GM13976 (cell line): ENCODE data around the gene ANO9.
"Not testable (repeated sequence)": the region's sequence is repeated elsewhere in the genome, so short reads cannot be mapped to it uniquely, and the experiment has no call there.

Experiments used
- DNase-seq: peaks from one replicate; pipeline ENCODE4 v3.0.0; 2012; ENCODE audit warnings: low spot score
- CTCF ChIP-seq: IDR thresholded peaks from 2 replicates; pipeline ENCODE4 v1.5.1; 2012; ENCODE audit warnings: borderline replicate concordance, mild to moderate bottlenecking; ENCODE audit not compliant: insufficient read depth; ENCODE audit errors: extremely low read depth, missing control alignments, control extremely low read depth
- in situ Hi-C: fragments of 300-500 bp; cut with MboI; formaldehyde crosslinking; loops from one replicate; pipeline ENCODE4 v1.12.0; 2022; ENCODE audit warnings: low sequenced_read_pairs, mixed read lengths, inconsistent platforms; ENCODE audit not compliant: unreplicated experiment

The ANO9 gene

GRCh38 chr11:390175-390574, 51.6 kb downstream of the ANO9 start:
- in situ Hi-C loops: no loop called here
- no peak for TF ChIP-seq CTCF
- no peak for DNase-seq

- in situ Hi-C loops: not testable (repeated sequence)
Observed at GRCh38 chr11:389369-389768, 52.4 kb downstream of the ANO9 start.

GRCh38 chr11:387193-387793, 54.5 kb downstream of the ANO9 start:
- no peak for DNase-seq
- no peak for TF ChIP-seq CTCF
- in situ Hi-C loops: no loop called here

More at GRCh38 chr11:389369-389768, 52.4 kb downstream of the ANO9 start:
- not testable (repeated sequence) for DNase-seq

GRCh38 chr11:386483-386882, 55.3 kb downstream of the ANO9 start:
- in situ Hi-C loops: no loop called here
- TF ChIP-seq CTCF: no peak
- no peak for DNase-seq

- TF ChIP-seq CTCF: no peak
- no peak for DNase-seq
- in situ Hi-C loops: no loop called here
Observed at GRCh38 chr11:385594-386351, 56.0 kb downstream of the ANO9 start.

GRCh38 chr11:384511-384910, 57.3 kb downstream of the ANO9 start:
- in situ Hi-C loops: no loop called here
- DNase-seq: no peak
- no peak for TF ChIP-seq CTCF

- in situ Hi-C loops: no loop called here
- no peak for DNase-seq
- no peak for TF ChIP-seq CTCF
Observed at GRCh38 chr11:383431-383830, 58.4 kb downstream of the ANO9 start.
